Measurements from ENCODE around the gene MCM6. TPM values are rescaled to one million over a fixed set of nuclear protein-coding genes. Genes with fewer than 3 reads are reported as not detected.

MCM6 gene
- total and polyA plus RNA-seq, 2 experiments from 2014 or later, result 74.7 to 133 TPM

- Histone ChIP-seq H3F3A (replicated peaks; ENCODE audit: low read depth) (no peaks in the 10 kb centered on the region), H3K9me2 (ENCODE audit: insufficient read depth) (no peaks in the 10 kb centered on the region), H2AFZ (no peak overlapping the region), H3K27me3 (ENCODE audit: insufficient read depth) (no peaks in the 10 kb centered on the region), H4K20me1 (replicated peaks; ENCODE audit: insufficient read depth) (no peaks in the 10 kb centered on the region), H3K79me2 (replicated peaks; ENCODE audit: insufficient read depth) (no peaks in the 10 kb centered on the region), H3K4me2 (no peak overlapping the region), H3K4me3 (no peak overlapping the region), H3K36me3 (ENCODE audit: insufficient read depth) (peaks cover 4% of the 10 kb centered on the region; the same call in 1 of the 2 replicates), H3K27ac (ENCODE audit: low read depth) (peak overlapping the region; percentile 63), H3K4me1 (ENCODE audit: insufficient read depth) (no peaks in the 10 kb centered on the region)
- Mint-ChIP-seq H3K9me3 (no peaks in the 10 kb centered on the region), H3K4me3 (no peak overlapping the region), H3K4me1 (peaks cover 6% of the 10 kb centered on the region; the same call in 2 of the 3 replicates), H3K27ac (peak overlapping the region; percentile 69; the same call in 1 of the 2 replicates), H3K36me3 (ENCODE audit: low read depth) (peaks cover 26% of the 10 kb centered on the region; the same call in 2 of the 3 replicates), H3K27me3 (ENCODE audit: insufficient read depth, low read depth, poor library complexity) (peaks cover 4% of the 10 kb centered on the region)
- TF ChIP-seq CREB1 (CRISPR knock-in tag; IDR thresholded peaks at IDR 0.05; ENCODE audit: low read depth), result no peak
- TF ChIP-seq ZNF462 (CRISPR knock-in tag; IDR thresholded peaks at IDR 0.05), result no peak
- no peak for TF ChIP-seq EZH2phosphoT487 (IDR thresholded peaks at IDR 0.05; ENCODE audit: unreplicated experiment)
- TF ChIP-seq JUNB (IDR thresholded peaks at IDR 0.05; ENCODE audit: unreplicated experiment), result no peak
- TF ChIP-seq POLR2AphosphoS5 (IDR thresholded peaks at IDR 0.05; ENCODE audit: low read depth), result no peak
- no peak for TF ChIP-seq STAT1 (IDR thresholded peaks at IDR 0.05; ENCODE audit: unreplicated experiment)
- no peak for TF ChIP-seq ETS1 (IDR thresholded peaks at IDR 0.05)
- no peak for TF ChIP-seq NANOG (IDR thresholded peaks at IDR 0.05; ENCODE audit: borderline replicate concordance)
- no peak for TF ChIP-seq EZH2 (IDR thresholded peaks at IDR 0.05; ENCODE audit: low read depth, unreplicated experiment)
- TF ChIP-seq CTCF (conservative IDR thresholded peaks at IDR 0.05; ENCODE audit: low read depth in 2 of 2), result no peak
- TF ChIP-seq ZNF331 (CRISPR knock-in tag; IDR thresholded peaks at IDR 0.05; ENCODE audit: low read depth), result no peak
- TF ChIP-seq REST (IDR thresholded peaks at IDR 0.05; ENCODE audit: unreplicated experiment), result no peak
- TF ChIP-seq ZNF114 (CRISPR knock-in tag; IDR thresholded peaks at IDR 0.05), result no peak
- DNase-seq (ENCODE audit: low spot score), result no peak
- ATAC-seq, result no peak
Observed at GRCh38 chr2:135904341-135904989, 28.2 kb upstream of the MCM6 start.
